NCI-H526 treated with DMSO at 0.1 percent for 48 hours (cell line): ENCODE data around the gene TMEM169.
"Not testable (repeated sequence)": the region's sequence is repeated elsewhere in the genome, so short reads cannot be mapped to it uniquely, and the experiment has no call there.

Experiments
- DNase-seq: peaks from one replicate; lab custom pipeline; 2025; lab: John Stamatoyannopoulos, UW

TMEM169 gene

DNA sequence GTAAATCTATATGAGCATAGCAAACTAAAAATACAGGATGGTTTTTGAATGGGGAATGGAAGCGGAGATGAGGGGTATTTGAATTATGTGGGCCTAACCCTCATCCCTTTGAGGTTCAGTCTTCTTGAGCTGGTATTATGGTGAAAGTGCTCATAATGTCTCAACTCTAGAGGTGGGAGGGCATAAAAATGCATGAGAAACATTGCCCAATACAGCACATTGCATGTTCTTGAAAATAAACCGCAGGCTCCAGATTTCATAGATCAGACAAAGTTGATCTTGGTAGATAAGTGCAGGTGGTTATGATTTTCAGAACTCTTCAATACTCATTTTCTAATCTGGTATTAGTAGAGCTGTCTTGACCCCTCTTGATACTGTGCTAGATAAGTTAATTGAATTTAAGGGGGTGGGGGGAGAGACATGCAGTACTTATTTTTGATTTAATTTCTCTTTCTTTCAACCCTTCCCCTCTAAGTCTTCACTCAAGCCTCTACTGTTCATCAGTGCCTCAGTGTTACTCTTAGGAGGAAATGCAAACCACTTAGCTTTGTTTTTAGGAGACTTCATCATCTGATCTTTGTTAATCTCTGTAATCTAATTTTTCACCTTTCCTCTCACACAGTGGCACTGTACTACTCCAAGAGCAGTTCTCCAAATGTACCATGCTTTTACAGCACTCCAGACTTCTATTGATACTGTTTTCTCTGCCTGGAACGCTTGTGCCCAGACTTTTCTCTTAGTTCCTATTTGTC, 49.6 kb downstream of the TMEM169 start:
- no peak for DNase-seq

- DNase-seq, result no peak
These were observed 50.9 kb downstream of the TMEM169 start for GRCh38 chr2:216132585-216132984.

DNA sequence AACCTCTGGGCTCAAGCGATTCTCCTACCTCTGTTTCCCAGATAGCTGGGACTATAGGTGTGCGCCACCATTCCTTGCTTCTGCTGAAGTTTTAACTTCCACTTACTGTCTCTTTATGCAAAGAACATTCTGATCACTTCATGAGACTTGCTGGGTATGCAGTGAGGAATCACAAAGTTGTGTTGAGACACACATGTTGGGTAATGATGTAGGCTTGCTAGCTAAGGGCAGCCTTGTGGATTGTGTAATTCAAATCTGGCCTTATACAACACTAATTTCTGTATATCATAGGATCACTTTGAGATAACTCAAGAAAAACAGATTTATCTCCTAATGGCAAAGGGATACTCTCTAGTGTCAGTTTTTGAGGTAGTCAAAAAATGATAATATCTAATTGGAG, 51.7 kb downstream of the TMEM169 start:
- DNase-seq, result no peak

- DNase-seq, result no peak
These were observed 53.3 kb downstream of the TMEM169 start for GRCh38 chr2:216134958-216135541.

DNA sequence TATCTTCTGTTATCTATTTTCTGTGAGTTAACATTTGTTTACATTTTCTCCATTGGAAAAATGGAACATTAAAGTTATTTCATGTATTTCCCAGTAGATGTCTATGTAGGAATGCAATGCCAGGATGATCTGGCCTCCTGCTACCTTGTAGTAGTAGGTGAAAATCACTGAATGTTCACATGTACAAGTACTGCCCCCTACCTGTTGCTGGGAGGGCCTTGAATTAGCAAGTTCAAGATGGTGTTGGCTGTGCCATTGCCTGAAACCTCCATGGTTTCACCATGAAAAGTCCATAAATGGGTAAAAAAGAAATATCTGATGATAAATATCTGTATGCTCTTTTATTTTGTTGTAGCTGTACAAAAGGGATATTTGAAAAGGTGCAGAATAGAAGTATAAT, 58.2 kb downstream of the TMEM169 start:
- no peak for DNase-seq

DNA sequence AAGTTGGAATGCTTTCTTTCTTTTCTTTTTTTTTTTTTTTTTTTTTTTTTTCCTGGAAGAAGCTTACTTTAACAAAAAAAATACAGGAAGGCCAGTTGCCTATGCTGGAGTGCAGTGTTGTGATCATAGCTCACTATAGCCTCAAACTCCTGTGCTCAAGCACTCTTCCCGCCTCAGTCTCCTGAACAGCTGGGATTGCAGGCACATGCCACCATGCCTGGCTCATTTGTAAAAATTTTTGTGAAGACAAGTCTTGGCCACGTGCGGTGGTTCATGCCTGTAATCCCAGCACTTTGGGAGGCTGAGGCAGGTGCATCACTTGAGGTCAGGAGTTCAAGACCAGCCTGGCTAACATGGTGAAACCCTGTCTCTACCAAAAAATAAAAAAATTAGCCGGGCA, 59.8 kb downstream of the TMEM169 start:
- DNase-seq, result not testable (repeated sequence)

- DNase-seq, result no peak
These were observed 60.8 kb downstream of the TMEM169 start for GRCh38 chr2:216142540-216142939.

- no peak for DNase-seq
These were observed 62.7 kb downstream of the TMEM169 start for GRCh38 chr2:216144372-216144771.

DNA sequence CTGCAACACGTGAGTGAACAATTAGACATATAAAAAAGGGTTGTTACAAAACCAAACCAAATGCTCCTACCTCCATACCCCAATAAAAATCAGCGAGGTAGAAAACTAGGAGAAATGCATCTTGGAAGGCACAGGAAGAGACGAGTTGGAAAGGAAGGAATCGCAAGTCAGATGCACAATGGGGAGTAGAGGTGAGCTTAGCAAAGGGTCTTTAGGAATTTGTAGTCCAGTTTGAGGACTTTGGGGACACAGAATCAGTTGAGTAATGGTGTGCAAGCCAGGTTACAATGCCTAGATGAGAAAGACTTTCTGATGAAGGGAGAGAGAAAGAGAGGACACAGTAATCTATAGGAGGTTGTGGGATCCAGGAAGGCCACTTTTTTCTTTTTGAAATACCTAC, 63.1 kb downstream of the TMEM169 start:
- no peak for DNase-seq

DNA sequence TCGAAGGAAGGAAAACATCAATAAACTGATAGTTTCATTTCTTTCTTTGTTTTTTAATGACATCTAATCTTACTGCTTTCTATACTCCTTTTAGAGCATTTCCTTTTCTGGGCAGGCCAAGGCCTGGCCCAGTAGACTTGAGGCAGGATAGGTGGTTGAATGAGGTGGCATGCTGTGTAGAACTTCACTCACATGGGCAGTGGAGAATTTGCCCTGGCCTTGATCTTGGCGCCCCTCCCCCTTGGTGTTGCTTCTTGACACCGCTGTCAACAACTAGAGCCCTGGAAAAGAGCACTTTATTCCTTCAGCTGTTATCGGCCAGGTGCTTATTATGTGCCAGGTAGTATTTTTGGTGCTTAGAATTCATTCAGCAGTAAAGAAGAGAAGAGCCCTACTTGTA, 64.9 kb downstream of the TMEM169 start:
- DNase-seq, result no peak

DNA sequence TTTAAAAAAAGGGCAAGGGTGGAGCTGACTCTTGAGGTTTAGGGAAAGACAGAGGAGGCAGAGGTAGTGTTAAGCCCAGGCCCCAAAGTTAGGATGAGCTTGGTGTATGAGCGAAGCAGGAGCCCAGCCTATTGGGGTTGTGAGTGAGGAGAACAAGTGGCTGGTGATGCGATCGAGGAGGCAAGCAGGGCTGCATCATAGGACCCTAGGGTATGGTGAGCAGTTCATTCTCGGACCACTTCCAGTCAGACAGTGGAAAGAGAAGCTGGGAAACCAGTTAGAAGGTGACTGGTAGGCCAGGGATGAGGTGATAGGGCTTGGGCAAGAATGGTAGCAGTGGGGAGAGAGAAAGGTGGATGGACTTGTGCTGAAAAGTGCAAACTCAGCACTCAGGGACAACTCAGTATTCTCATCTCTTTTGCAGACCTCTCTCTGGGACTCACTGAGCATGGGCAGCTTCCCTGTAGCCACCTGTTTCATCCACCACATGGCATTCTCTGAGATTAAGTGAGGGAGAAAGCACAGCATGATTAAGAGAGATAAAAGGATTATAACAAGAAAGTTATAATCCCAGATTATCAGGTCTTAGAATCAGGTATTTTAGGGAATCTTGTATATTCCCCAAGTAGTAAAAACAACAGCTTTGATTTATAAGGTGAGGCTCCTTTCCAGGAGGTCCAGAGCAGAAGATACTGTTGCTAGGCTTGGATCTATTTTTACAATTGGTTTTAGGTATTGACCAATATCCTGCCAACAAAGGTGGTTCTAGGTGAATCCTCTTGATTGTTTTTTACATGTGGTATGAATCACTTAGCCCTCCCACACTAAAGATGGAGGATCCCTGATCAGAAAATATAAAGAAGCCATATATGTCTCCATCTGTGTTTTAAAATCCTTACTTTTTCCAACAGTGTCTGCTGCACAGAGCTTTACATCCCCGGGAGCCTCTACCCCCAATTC, 65.7 kb downstream of the TMEM169 start:
- DNase-seq, result no peak

DNA sequence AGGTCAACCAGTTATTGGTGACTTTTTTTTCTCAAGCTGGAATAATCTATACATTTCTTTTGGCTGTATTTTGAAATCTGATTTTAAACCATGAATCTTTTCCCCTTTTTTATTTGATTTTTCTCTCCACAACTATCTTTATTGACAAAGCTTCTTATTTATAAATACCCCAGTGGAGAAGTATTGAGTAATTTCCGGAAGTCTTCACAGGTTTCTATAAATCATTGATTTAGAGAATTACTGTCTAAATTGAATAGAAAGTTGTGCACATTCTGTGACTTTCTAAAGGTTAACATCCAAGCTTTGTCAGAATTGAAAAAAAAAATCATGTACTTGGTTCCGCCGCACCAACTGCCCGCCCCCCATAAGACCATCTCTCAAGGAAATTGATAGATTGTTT, 67.3 kb downstream of the TMEM169 start:
- DNase-seq, result no peak

GRCh38 chr2:216149741-216150140, 68.0 kb downstream of the TMEM169 start:
- DNase-seq, result no peak

- DNase-seq, result no peak
These were observed 69.8 kb downstream of the TMEM169 start for GRCh38 chr2:216151313-216152025.
